Measurements from ENCODE around the gene POLR3F.
"Not testable (repeated sequence)": the region's sequence is repeated elsewhere in the genome, so short reads cannot be mapped to it uniquely, and the experiment has no call there.

POLR3F gene

GRCh38 chr20:18466894-18467730 lies at the start of gene POLR3F, which contains the start of gene DZANK1:
POLR3F (plus strand) TSS chr20:18467390; CDS start chr20:18467507, 117 bp downstream.
DZANK1 (minus strand) TSS chr20:18467030; CDS start chr20:18465358, 1,672 bp downstream.
- FAIRE-seq (peak; percentile 97), DNase-seq (ENCODE audit: insufficient read length, low spot score) (peak; percentile 91)

GRCh38 chr20:18421608-18422007 lies 45.6 kb upstream of the POLR3F start:
- no peak for FAIRE-seq

GRCh38 chr20:18427214-18427613 lies 40.0 kb upstream of the POLR3F start:
- FAIRE-seq (no peak), DNase-seq (ENCODE audit: insufficient read length, low spot score) (no peak)

More at GRCh38 chr20:18421608-18422007, 45.6 kb upstream of the POLR3F start:
- DNase-seq (ENCODE audit: insufficient read length, low spot score) = no peak

GRCh38 chr20:18428490-18429173 lies 38.6 kb upstream of the POLR3F start:
- no peak for DNase-seq (ENCODE audit: insufficient read length, low spot score)
- no peak for FAIRE-seq

GRCh38 chr20:18430172-18430826 lies 36.9 kb upstream of the POLR3F start:
- FAIRE-seq (no peak), DNase-seq (ENCODE audit: insufficient read length, low spot score) (no peak)

GRCh38 chr20:18431206-18431605 lies 36.0 kb upstream of the POLR3F start:
- FAIRE-seq (no peak), DNase-seq (ENCODE audit: insufficient read length, low spot score) (no peak)

- DNase-seq (ENCODE audit: insufficient read length, low spot score) (no peak), FAIRE-seq (peak; percentile 40)
Observed at GRCh38 chr20:18436847-18437246, 30.3 kb upstream of the POLR3F start.

- FAIRE-seq (no peak), DNase-seq (ENCODE audit: insufficient read length, low spot score) (no peak)
Observed at GRCh38 chr20:18440403-18440802, 26.8 kb upstream of the POLR3F start.

GRCh38 chr20:18443886-18444285 lies 23.3 kb upstream of the POLR3F start:
- no peak for DNase-seq (ENCODE audit: insufficient read length, low spot score)
- FAIRE-seq = no peak

- DNase-seq (ENCODE audit: insufficient read length, low spot score) (no peak), FAIRE-seq (no peak)
Observed at GRCh38 chr20:18456600-18456999, 10.6 kb upstream of the POLR3F start.

- peak; percentile 76 for FAIRE-seq
- DNase-seq (ENCODE audit: insufficient read length, low spot score) = peak; percentile 3
Observed at GRCh38 chr20:18465536-18466200, 1.5 kb upstream of the POLR3F start.

- DNase-seq (ENCODE audit: insufficient read length, low spot score) = peak; percentile 2
- FAIRE-seq = no peak
Observed at GRCh38 chr20:18466574-18466893, 656 bp upstream of the POLR3F start.

GRCh38 chr20:18477218-18477617 lies 10.0 kb downstream of the POLR3F start:
- no peak for FAIRE-seq
- DNase-seq (ENCODE audit: insufficient read length, low spot score) = no peak

GRCh38 chr20:18477821-18478220 lies 10.6 kb downstream of the POLR3F start:
- no peak for FAIRE-seq

GRCh38 chr20:18481596-18481995 lies 14.4 kb downstream of the POLR3F start:
- no peak for DNase-seq (ENCODE audit: insufficient read length, low spot score)
- FAIRE-seq = no peak

More at GRCh38 chr20:18477821-18478220, 10.6 kb downstream of the POLR3F start:
- DNase-seq (ENCODE audit: insufficient read length, low spot score) = no peak

- no peak for DNase-seq (ENCODE audit: insufficient read length, low spot score)
- FAIRE-seq = no peak
Observed at GRCh38 chr20:18488301-18488700, 21.1 kb downstream of the POLR3F start.

GRCh38 chr20:18496042-18496441 lies 28.9 kb downstream of the POLR3F start:
- no peak for FAIRE-seq
- no peak for DNase-seq (ENCODE audit: insufficient read length, low spot score)

- FAIRE-seq (peak; percentile 82), DNase-seq (ENCODE audit: insufficient read length, low spot score) (peak; percentile 68)
Observed at GRCh38 chr20:18496740-18497592, 29.8 kb downstream of the POLR3F start, which contains the start of gene RBBP9. RBBP9 (minus strand) TSS chr20:18497225; CDS start chr20:18497167, 58 bp downstream.

GRCh38 chr20:18497603-18498002 lies 30.4 kb downstream of the POLR3F start:
- FAIRE-seq = no peak
- DNase-seq (ENCODE audit: insufficient read length, low spot score) = no peak

- not testable (repeated sequence) for DNase-seq (ENCODE audit: insufficient read length, low spot score)
- FAIRE-seq = peak; percentile 14
Observed at GRCh38 chr20:18501672-18502071, 34.5 kb downstream of the POLR3F start.

All from GM19239 (cell line).